ENCODE results near the gene MRPL20. TPM values are rescaled to one million over a fixed set of nuclear protein-coding genes. Genes with fewer than 3 reads are reported as not detected.
A peak's percentile ranks its signal among the peaks of the same experiment; 100 is the strongest.

MRPL20 gene
- total RNA-seq, 2 donors from 2014 or later = 72.8 to 85.9 TPM

DNA sequence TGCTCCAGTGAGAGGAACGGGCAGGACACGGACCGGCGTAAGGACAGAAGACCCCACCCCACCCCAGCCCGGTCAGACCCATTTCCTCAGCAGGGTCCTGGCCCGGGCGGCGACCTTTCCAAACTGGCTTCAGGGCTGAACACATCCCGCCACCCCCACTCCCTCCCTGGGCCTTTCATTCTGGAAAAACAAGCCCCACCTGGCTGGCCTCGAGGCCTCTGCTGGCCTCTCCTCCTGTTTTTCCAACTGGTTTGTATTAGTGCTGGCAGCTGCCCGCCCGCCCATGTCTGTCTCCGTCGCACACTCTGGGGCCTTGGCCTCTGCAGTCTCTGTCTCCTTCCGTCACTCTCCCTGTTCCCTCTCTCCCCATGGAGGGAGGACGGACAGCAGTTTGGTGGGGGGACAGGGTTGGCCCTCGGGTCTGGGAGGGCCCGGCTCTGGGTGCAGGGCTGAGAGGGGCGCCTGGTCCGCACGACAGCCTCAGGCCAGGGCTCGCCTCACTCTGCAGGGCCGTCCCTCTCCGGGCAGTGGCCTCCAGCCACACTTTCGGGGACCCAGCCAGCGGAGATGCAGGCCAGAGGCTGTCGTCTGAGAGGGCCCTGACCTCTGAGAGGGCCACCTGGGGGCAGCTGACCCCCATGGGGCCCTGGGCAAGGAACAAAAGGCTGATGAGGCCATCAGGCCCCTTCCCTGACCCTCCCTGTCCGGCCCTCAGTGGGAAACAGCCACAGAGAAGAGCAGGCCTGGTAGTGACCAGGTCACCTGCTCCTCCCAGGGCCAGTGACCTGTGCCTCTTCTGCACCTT is 47.2 kb downstream of the MRPL20 start:
- Histone ChIP-seq H3K27ac (peak overlapping the region in 2 of 4 donors; percentile 21 to 34), H3K4me3 (no peak overlapping the region), H3K27me3 (peaks cover 0 to 6% of the 10 kb centered on the region in 2 donors), H3K4me1 (peaks cover 1% of the 10 kb centered on the region), H3K36me3 (replicated peaks in 1 of 2; ENCODE audit: insufficient read depth in 1 of 2, low read depth in 2 of 2) (no peaks in the 10 kb centered on the region), H3K9me3 (no peaks in the 10 kb centered on the region)
- 43 to 64% methylated on average over 14 to 28 of the region's 28 CpGs for WGBS, 2 donors
- ATAC-seq (peak; percentile 5), DNase-seq (peak in 1 of 4 donors; percentile 16)
- TF ChIP-seq, protein P1, sequence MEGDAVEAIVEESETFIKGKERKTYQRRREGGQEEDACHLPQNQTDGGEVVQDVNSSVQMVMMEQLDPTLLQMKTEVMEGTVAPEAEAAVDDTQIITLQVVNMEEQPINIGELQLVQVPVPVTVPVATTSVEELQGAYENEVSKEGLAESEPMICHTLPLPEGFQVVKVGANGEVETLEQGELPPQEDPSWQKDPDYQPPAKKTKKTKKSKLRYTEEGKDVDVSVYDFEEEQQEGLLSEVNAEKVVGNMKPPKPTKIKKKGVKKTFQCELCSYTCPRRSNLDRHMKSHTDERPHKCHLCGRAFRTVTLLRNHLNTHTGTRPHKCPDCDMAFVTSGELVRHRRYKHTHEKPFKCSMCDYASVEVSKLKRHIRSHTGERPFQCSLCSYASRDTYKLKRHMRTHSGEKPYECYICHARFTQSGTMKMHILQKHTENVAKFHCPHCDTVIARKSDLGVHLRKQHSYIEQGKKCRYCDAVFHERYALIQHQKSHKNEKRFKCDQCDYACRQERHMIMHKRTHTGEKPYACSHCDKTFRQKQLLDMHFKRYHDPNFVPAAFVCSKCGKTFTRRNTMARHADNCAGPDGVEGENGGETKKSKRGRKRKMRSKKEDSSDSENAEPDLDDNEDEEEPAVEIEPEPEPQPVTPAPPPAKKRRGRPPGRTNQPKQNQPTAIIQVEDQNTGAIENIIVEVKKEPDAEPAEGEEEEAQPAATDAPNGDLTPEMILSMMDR (IDR thresholded peaks at IDR 0.05) = no peak
- no peak for TF ChIP-seq POLR2A (IDR thresholded peaks at IDR 0.05)
- intact Hi-C loops (cut with DNase I) = no loop called here

DNA sequence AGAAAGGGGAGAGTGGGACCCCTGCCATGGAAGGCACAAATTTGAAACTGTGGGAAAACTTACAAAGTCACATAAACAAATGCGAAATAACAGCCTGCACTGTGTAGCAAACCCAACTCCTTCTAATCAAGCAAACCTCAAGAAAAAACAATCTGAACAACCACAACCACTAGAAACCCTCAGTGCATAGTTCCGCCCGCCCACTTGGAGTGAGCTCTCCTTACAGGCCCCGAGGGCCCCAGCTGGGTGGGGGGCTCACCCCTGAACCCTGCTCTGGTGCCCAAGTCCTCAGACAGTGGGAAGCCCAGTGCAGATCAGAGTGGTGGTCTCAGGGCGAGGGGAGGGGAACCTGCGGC is 47.8 kb downstream of the MRPL20 start:
- Histone ChIP-seq H3K27me3 (peaks cover 0 to 12% of the 10 kb centered on the region in 2 donors), H3K36me3 (replicated peaks in 1 of 2; ENCODE audit: insufficient read depth in 1 of 2, low read depth in 2 of 2) (no peaks in the 10 kb centered on the region), H3K4me3 (no peak overlapping the region), H3K4me1 (peaks cover 7% of the 10 kb centered on the region), H3K9me3 (no peaks in the 10 kb centered on the region), H3K27ac (peak overlapping the region in 2 of 4 donors; percentile 39 to 59)
- WGBS, 2 donors = 53 to 100% methylated on average over 1 to 6 of the region's 6 CpGs
- peak in 1 of 4 donors; percentile 13 for DNase-seq
- intact Hi-C loops (cut with DNase I) = no loop called here
- no peak for ATAC-seq
- TF ChIP-seq POLR2A (IDR thresholded peaks at IDR 0.05) = no peak
- TF ChIP-seq, protein P1 (IDR thresholded peaks at IDR 0.05) = no peak

DNA sequence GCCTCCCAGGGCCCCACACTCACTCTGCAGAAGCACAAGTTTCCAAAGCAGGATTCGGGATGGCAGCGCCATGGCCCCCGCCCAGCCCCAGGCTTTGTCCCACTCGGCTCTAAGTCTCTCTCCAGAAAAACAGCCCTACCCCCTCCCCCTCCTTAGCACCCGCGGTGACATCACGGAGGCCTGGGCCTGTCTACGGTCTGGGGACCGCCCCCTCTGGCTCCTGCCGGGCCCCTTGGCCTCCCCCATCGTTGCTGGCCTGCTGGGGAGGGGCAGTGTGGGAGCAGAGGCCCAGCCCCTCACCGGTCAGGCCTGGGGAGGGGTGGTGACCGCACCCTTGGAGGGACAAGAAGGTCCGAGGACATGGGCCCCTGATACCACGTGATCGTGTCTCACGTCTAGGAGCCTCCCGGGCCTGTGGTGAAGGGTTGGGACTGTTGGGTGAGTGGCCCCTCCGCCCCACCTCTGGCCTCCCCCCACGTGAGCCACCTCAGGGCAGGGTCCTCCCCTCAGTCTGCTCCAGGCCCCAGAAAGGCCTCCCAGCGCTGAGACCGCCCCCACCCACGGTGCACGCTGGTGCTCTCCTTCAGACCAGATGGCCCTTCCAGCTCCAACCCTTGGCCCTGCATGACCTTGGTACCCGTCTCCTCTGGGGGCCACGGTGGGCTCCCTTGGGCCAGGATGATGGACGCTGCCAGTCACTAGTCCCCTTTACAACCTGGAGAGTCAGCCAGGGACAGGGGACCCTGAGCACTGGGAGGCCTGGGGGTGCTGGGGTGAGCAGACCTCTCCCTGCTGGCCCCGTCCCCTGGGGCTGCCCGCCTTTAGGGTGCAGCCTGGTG is 48.4 kb downstream of the MRPL20 start, which contains the start of gene MXRA8:
TSS of gene MXRA8 (minus strand) at position 123 of the 839 bp plus-strand sequence. CDS start at position 72, 51 bp downstream.
- Histone ChIP-seq H3K27me3 (peaks cover 0 to 19% of the 10 kb centered on the region in 2 donors), H3K4me1 (peaks cover 13% of the 10 kb centered on the region), H3K27ac (peak within 1 kb of the TSS in 2 of 4 donors; percentile 39 to 59), H3K4me3 (no peak within 1 kb of the TSS), H3K9me3 (no peaks in the 10 kb centered on the region), H3K36me3 (replicated peaks in 1 of 2; ENCODE audit: insufficient read depth in 1 of 2, low read depth in 2 of 2) (no peaks in the 10 kb centered on the region)
- DNase-seq = peak in 2 of 4 donors; percentile 29 to 49
- TF ChIP-seq POLR2A (IDR thresholded peaks at IDR 0.05) = no peak
- intact Hi-C loops (cut with DNase I) = no loop called here
- ATAC-seq = peak; percentile 19
- 10 to 37% methylated on average over 2 to 29 of the region's 29 CpGs for WGBS, 2 donors

DNA sequence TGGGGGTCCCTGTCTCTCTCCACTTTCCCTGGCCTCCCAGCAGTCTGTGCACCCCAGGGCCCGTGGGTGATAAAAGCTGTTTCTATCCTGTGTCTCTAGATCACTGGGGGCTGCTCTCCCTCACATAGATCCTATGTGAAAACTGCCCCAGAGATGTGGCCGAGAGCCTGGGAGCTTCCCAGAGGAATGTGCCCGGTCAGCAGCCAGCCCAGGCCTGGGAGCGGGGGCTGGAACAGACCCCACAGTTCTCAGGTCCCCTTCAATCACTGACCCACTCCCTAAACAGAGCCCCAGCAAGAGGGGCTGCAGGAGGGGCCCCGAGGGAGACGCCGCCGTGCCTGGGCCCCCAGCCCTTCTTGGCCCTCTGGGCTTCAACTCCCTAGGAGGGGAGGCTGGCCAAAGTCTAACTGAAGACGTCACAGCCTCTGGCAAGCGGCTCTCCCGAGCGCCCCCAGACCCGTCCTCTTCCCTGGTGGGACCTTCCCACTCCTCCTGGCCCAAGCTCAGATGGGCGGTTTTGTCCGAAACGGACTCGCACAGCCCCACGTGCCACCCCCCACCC is 49.1 kb downstream of the MRPL20 start:
- Histone ChIP-seq H3K4me3 (no peak overlapping the region), H3K27ac (peak overlapping the region in 2 of 4 donors; percentile 25 to 59), H3K4me1 (peaks cover 20% of the 10 kb centered on the region), H3K27me3 (peaks cover 0 to 25% of the 10 kb centered on the region in 2 donors), H3K36me3 (replicated peaks in 1 of 2; ENCODE audit: insufficient read depth in 1 of 2, low read depth in 2 of 2) (no peaks in the 10 kb centered on the region), H3K9me3 (no peaks in the 10 kb centered on the region)
- no peak for TF ChIP-seq POLR2A (IDR thresholded peaks at IDR 0.05)
- TF ChIP-seq, protein P1 (IDR thresholded peaks at IDR 0.05) = no peak
- ATAC-seq = no peak
- intact Hi-C loops (cut with DNase I) = no loop called here
- WGBS, 2 donors = 19 to 55% methylated on average over 4 to 18 of the region's 18 CpGs
- no peak for DNase-seq

Measured in body of pancreas (tissue), 4 donors.